ENCODE data around the gene RAD21L1.

The RAD21L1 gene

DNA sequence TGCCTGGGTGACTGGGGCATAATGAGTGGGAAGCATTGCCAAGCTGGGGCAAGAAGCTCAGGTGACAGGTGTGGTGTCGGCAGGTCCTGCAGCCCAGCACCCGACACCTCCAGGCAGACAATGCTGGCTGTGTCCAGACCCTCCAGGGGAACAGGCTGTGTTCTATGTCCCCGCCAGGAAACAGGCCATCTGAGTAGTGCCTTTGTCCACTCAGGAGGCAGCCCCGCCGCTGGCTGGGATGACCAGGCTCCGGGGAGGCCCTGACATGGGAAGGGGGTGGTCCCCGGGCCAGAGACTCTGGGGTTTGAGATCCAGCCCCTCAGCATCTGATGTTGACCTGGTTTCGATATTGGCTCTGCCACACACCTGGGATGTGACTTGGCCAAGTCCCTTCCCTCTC, 68.7 kb downstream of the RAD21L1 start:
- no peak overlapping the region for H3K9ac ChIP-seq (ENCODE audit: low read depth, low read length)
- no peak overlapping the region for H3K4me3 ChIP-seq (ENCODE audit: low read depth, low read length)
- H3K27me3 ChIP-seq (ENCODE audit: control insufficient read depth, insufficient read depth, low read length) = no peaks in the 10 kb centered on the region
- no peaks in the 10 kb centered on the region for H3K9me3 ChIP-seq (ENCODE audit: control insufficient read depth, insufficient read depth, low read length)
- H3K4me1 ChIP-seq (ENCODE audit: control insufficient read depth, insufficient read depth, low read length) = no peaks in the 10 kb centered on the region
- no peaks in the 10 kb centered on the region for H3K36me3 ChIP-seq (ENCODE audit: control insufficient read depth, insufficient read depth, low read length)

GRCh38 chr20:1295276-1295930, 69.6 kb downstream of the RAD21L1 start:
- no peaks in the 10 kb centered on the region for H3K36me3 ChIP-seq (ENCODE audit: control insufficient read depth, insufficient read depth, low read length)
- no peaks in the 10 kb centered on the region for H3K4me1 ChIP-seq (ENCODE audit: control insufficient read depth, insufficient read depth, low read length)
- H3K9me3 ChIP-seq (ENCODE audit: control insufficient read depth, insufficient read depth, low read length) = no peaks in the 10 kb centered on the region
- no peaks in the 10 kb centered on the region for H3K27me3 ChIP-seq (ENCODE audit: control insufficient read depth, insufficient read depth, low read length)
- no peak overlapping the region for H3K4me3 ChIP-seq (ENCODE audit: low read depth, low read length)
- H3K9ac ChIP-seq (ENCODE audit: low read depth, low read length) = no peak overlapping the region

DNA sequence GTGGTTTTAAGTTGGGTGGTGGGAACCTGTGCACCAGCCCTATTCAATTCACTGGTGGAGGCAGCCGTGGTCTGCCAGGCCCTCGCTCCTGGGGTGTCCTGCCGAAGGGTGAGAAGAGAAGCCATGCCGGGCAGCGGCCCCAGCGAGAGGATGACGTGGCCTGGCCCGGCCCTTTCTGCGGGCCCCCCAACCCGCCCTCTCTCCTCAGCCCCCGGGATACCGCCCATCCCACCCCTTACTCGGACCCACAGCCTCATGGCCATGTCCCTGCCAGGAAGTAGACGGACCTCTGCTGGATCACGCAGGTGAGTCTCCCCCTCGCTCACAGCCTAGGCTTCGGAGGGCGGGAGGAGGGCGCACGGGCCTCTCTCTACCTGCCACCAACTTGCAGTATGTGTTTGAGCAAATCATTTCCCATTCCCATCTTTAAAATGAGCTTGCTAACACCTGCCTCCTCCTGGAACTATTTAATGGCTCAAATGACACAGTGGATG, 70.3 kb downstream of the RAD21L1 start:
- no peak overlapping the region for H3K9ac ChIP-seq (ENCODE audit: low read depth, low read length)
- no peaks in the 10 kb centered on the region for H3K36me3 ChIP-seq (ENCODE audit: control insufficient read depth, insufficient read depth, low read length)
- H3K9me3 ChIP-seq (ENCODE audit: control insufficient read depth, insufficient read depth, low read length) = no peaks in the 10 kb centered on the region

DNA sequence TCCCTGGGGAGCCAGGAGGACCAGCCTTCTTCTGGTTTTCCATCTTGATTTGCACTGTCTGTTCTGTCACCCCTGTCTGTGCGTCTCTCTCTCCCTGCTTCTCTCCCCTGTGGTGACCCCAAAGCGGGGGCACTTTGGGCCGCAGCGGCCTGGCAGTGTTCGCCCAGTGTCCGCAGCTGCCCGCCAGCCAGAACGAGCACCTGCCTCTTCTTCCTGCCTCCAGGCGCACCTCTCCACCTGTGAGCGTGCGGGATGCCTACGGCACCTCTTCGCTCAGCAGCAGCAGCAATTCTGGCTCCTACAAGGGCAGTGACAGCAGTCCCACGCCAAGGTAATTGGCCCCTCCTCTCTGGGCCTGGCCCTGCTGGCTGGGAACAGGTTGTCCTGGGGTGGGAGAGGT, 71.1 kb downstream of the RAD21L1 start:
- H3K9ac ChIP-seq (ENCODE audit: low read depth, low read length) = no peak overlapping the region

More for the DNA sequence above, 70.3 kb downstream of the RAD21L1 start:
- no peak overlapping the region for H3K4me3 ChIP-seq (ENCODE audit: low read depth, low read length)
- H3K27me3 ChIP-seq (ENCODE audit: control insufficient read depth, insufficient read depth, low read length) = no peaks in the 10 kb centered on the region
- H3K4me1 ChIP-seq (ENCODE audit: control insufficient read depth, insufficient read depth, low read length) = no peaks in the 10 kb centered on the region

DNA sequence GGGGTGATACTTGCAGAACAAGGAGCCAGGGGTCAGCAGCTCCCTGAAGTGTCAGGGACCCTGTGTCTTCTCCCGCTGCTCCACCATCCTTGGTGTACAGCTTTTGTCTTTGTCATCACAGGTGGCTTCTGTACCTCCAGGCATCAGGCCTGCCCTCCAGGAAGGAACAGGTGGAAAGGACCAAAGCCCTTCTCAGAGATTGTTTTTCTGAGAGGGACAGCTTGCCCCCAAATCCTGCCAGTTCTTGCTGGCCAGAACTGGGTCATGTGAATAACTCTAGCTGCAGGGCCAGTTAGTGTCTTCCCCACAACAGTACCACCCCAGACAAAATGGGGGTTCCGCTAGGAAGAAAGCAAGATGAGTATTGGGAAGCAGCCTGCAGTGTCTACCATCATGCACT, 71.6 kb downstream of the RAD21L1 start:
- H3K4me1 ChIP-seq (ENCODE audit: control insufficient read depth, insufficient read depth, low read length) = no peaks in the 10 kb centered on the region
- H3K4me3 ChIP-seq (ENCODE audit: low read depth, low read length) = no peak overlapping the region
- no peak overlapping the region for H3K9ac ChIP-seq (ENCODE audit: low read depth, low read length)
- H3K9me3 ChIP-seq (ENCODE audit: control insufficient read depth, insufficient read depth, low read length) = no peaks in the 10 kb centered on the region
- H3K36me3 ChIP-seq (ENCODE audit: control insufficient read depth, insufficient read depth, low read length) = no peaks in the 10 kb centered on the region
- no peaks in the 10 kb centered on the region for H3K27me3 ChIP-seq (ENCODE audit: control insufficient read depth, insufficient read depth, low read length)

More for the DNA sequence above, 71.1 kb downstream of the RAD21L1 start:
- Histone ChIP-seq H3K36me3 (ENCODE audit: control insufficient read depth, insufficient read depth, low read length) (no peaks in the 10 kb centered on the region), H3K9me3 (ENCODE audit: control insufficient read depth, insufficient read depth, low read length) (no peaks in the 10 kb centered on the region), H3K27me3 (ENCODE audit: control insufficient read depth, insufficient read depth, low read length) (no peaks in the 10 kb centered on the region), H3K4me1 (ENCODE audit: control insufficient read depth, insufficient read depth, low read length) (no peaks in the 10 kb centered on the region), H3K4me3 (ENCODE audit: low read depth, low read length) (no peak overlapping the region)

DNA sequence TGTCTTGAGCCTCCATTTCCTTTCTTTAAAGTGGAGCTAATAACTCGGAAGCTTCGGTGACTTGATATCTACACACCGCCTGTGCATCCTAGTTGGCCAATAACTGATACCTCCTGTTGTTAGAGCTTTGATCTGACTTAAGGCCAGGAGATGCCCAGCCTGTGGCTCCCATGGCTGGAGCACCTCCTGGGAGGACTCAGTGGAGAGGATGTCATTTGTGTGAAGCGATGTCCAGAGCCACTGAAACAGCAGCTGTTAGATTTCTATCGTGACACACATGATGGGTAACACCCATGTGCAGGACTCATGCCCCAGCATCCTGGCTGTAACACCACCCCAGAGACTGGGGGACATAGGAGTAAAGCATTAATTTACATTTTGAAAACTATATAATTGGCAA, 72.3 kb downstream of the RAD21L1 start:
- Histone ChIP-seq H3K4me1 (ENCODE audit: control insufficient read depth, insufficient read depth, low read length) (no peaks in the 10 kb centered on the region), H3K9ac (ENCODE audit: low read depth, low read length) (no peak overlapping the region), H3K9me3 (ENCODE audit: control insufficient read depth, insufficient read depth, low read length) (no peaks in the 10 kb centered on the region), H3K36me3 (ENCODE audit: control insufficient read depth, insufficient read depth, low read length) (no peaks in the 10 kb centered on the region), H3K4me3 (ENCODE audit: low read depth, low read length) (no peak overlapping the region), H3K27me3 (ENCODE audit: control insufficient read depth, insufficient read depth, low read length) (no peaks in the 10 kb centered on the region)

- Histone ChIP-seq H3K9ac (ENCODE audit: low read depth, low read length) (no peak overlapping the region), H3K36me3 (ENCODE audit: control insufficient read depth, insufficient read depth, low read length) (no peaks in the 10 kb centered on the region), H3K4me1 (ENCODE audit: control insufficient read depth, insufficient read depth, low read length) (no peaks in the 10 kb centered on the region), H3K9me3 (ENCODE audit: control insufficient read depth, insufficient read depth, low read length) (no peaks in the 10 kb centered on the region), H3K4me3 (ENCODE audit: low read depth, low read length) (no peak overlapping the region), H3K27me3 (ENCODE audit: control insufficient read depth, insufficient read depth, low read length) (no peaks in the 10 kb centered on the region)
Measured at GRCh38 chr20:1298888-1299511, 73.2 kb downstream of the RAD21L1 start.

GRCh38 chr20:1299522-1299921, 73.7 kb downstream of the RAD21L1 start:
- Histone ChIP-seq H3K9me3 (ENCODE audit: control insufficient read depth, insufficient read depth, low read length) (no peaks in the 10 kb centered on the region), H3K27me3 (ENCODE audit: control insufficient read depth, insufficient read depth, low read length) (no peaks in the 10 kb centered on the region), H3K36me3 (ENCODE audit: control insufficient read depth, insufficient read depth, low read length) (no peaks in the 10 kb centered on the region), H3K9ac (ENCODE audit: low read depth, low read length) (no peak overlapping the region), H3K4me3 (ENCODE audit: low read depth, low read length) (no peak overlapping the region), H3K4me1 (ENCODE audit: control insufficient read depth, insufficient read depth, low read length) (no peaks in the 10 kb centered on the region)

- Histone ChIP-seq H3K9ac (ENCODE audit: low read depth, low read length) (no peak overlapping the region), H3K4me1 (ENCODE audit: control insufficient read depth, insufficient read depth, low read length) (no peaks in the 10 kb centered on the region), H3K4me3 (ENCODE audit: low read depth, low read length) (no peak overlapping the region), H3K27me3 (ENCODE audit: control insufficient read depth, insufficient read depth, low read length) (no peaks in the 10 kb centered on the region), H3K9me3 (ENCODE audit: control insufficient read depth, insufficient read depth, low read length) (no peaks in the 10 kb centered on the region), H3K36me3 (ENCODE audit: control insufficient read depth, insufficient read depth, low read length) (no peaks in the 10 kb centered on the region)
Measured at GRCh38 chr20:1300083-1300840, 74.4 kb downstream of the RAD21L1 start.

DNA sequence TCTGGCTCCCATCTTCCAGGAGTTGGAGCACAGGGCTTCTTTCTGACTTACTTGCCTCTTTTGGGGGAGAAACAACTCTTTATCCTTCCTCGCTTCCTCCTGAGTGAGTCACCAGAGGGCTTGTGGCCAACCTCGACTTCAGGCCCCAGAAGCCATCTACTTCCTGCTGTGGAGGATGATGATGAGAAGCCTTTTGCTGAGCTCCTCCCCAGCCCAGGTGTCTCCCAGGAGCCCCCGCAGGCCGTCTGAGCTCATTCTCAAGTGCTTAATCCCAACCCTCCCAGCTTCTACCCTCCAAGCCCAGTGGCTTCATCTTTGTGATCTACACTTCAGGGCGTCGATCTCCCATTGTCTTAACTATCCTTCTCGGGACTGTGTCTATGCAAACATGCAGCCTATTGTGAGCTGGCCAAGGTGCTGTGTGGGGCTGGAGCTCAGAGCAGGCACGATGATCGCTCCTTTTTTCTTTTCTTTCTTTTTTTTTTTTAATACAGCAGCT, 75.2 kb downstream of the RAD21L1 start:
- H3K4me3 ChIP-seq (ENCODE audit: low read depth, low read length) = no peak overlapping the region
- no peaks in the 10 kb centered on the region for H3K27me3 ChIP-seq (ENCODE audit: control insufficient read depth, insufficient read depth, low read length)
- H3K9me3 ChIP-seq (ENCODE audit: control insufficient read depth, insufficient read depth, low read length) = no peaks in the 10 kb centered on the region
- H3K4me1 ChIP-seq (ENCODE audit: control insufficient read depth, insufficient read depth, low read length) = no peaks in the 10 kb centered on the region
- no peaks in the 10 kb centered on the region for H3K36me3 ChIP-seq (ENCODE audit: control insufficient read depth, insufficient read depth, low read length)
- no peak overlapping the region for H3K9ac ChIP-seq (ENCODE audit: low read depth, low read length)

GRCh38 chr20:1302685-1303541, 77.1 kb downstream of the RAD21L1 start:
- H3K9me3 ChIP-seq (ENCODE audit: control insufficient read depth, insufficient read depth, low read length) = no peaks in the 10 kb centered on the region
- no peaks in the 10 kb centered on the region for H3K36me3 ChIP-seq (ENCODE audit: control insufficient read depth, insufficient read depth, low read length)
- H3K4me3 ChIP-seq (ENCODE audit: low read depth, low read length) = no peak overlapping the region
- H3K9ac ChIP-seq (ENCODE audit: low read depth, low read length) = no peak overlapping the region
- H3K27me3 ChIP-seq (ENCODE audit: control insufficient read depth, insufficient read depth, low read length) = no peaks in the 10 kb centered on the region
- no peaks in the 10 kb centered on the region for H3K4me1 ChIP-seq (ENCODE audit: control insufficient read depth, insufficient read depth, low read length)
